Measurements from ENCODE around the gene APOBEC3B. TPM values are rescaled to one million over a fixed set of nuclear protein-coding genes. Genes with fewer than 3 reads are reported as not detected.
"Not testable (repeated sequence)": the region's sequence is repeated elsewhere in the genome, so short reads cannot be mapped to it uniquely, and the experiment has no call there.

The APOBEC3B gene
- polyA plus RNA-seq, 1 donor = 3.8 TPM

DNA sequence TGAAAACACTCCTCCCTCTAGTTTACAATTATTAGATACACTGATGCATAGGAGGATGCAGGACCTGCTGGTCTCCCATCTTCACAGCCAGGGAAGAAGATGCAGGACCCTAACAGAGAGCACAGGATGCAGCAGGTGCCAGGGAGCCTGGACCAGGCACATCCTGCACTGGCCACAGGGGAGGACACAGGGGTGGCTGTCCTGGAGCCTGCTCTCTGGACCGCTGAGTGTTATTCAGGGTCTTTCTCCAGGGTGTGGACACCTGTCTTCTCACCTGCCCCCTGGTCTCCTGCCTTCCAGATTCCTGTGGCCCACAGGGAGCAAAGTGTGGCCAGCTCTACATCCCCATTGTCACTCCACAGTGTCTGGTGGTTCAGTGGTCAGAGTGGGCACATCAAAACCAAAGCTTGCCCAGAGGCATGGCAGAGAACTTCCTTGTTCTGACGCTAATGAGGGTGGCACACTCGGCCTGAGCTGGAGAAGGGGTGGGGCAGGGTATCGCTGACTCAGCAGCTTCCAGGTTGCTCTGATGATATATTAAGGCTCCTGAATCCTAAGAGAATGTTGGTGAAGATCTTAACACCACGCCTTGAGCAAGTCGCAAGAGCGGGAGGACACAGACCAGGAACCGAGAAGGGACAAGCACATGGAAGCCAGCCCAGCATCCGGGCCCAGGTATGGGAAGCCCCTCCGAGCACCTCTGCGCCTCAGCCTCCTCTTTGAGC lies 24.9 kb upstream of the APOBEC3B start, which contains the start of gene APOBEC3A:
TSS of gene APOBEC3A (plus strand) at position 564 of the 725 bp plus-strand sequence. CDS start at position 647, 83 bp downstream.
- no peak within 1 kb of the TSS for H3K4me3 ChIP-seq (ENCODE audit: low read length)
- 40% methylated on average over 1 of the region's 11 CpGs for WGBS (ENCODE audit: insufficient coverage, low lambda C conversion rate)

GRCh38 chr22:38957808-38958650 lies 24.1 kb upstream of the APOBEC3B start:
- Histone ChIP-seq H3K9me3 (ENCODE audit: control insufficient read depth, low read depth, low read length) (no peaks in the 10 kb centered on the region), H3K4me3 (ENCODE audit: low read length) (no peak overlapping the region), H3K27me3 (ENCODE audit: control insufficient read depth, insufficient read depth, low read length) (no peaks in the 10 kb centered on the region), H3K4me1 (ENCODE audit: control insufficient read depth, insufficient read depth, low read length) (peaks cover 26% of the 10 kb centered on the region), H3K27ac (ENCODE audit: low read length) (no peak overlapping the region), H3K36me3 (ENCODE audit: control insufficient read depth, insufficient read depth, low read length) (no peaks in the 10 kb centered on the region)
- DNase-seq = no peak
- WGBS (ENCODE audit: insufficient coverage, low lambda C conversion rate) = 86% methylated on average over 1 of the region's 6 CpGs

More for the DNA sequence above, 24.9 kb upstream of the APOBEC3B start, which contains the start of gene APOBEC3A:
- Histone ChIP-seq H3K9me3 (ENCODE audit: control insufficient read depth, low read depth, low read length) (no peaks in the 10 kb centered on the region), H3K4me1 (ENCODE audit: control insufficient read depth, insufficient read depth, low read length) (peaks cover 26% of the 10 kb centered on the region), H3K36me3 (ENCODE audit: control insufficient read depth, insufficient read depth, low read length) (no peaks in the 10 kb centered on the region), H3K27ac (ENCODE audit: low read length) (no peak within 1 kb of the TSS), H3K27me3 (ENCODE audit: control insufficient read depth, insufficient read depth, low read length) (no peaks in the 10 kb centered on the region)
- peak in 1 of 2 donors; percentile 23 for DNase-seq

DNA sequence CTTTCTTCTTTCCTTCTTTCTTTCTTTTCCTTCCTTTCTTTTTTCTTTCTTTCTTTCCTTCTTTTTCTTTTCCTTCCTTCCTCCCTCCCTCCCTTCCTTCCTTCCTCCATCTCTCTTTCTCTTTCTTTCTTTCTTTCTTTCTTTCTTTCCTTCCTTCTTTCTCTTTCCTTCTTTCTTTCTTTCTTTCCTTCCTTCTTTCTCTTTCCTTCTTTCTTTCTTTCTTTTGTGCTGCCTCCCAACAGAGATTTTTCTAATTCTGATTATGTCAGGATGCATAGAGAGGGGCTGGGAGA lies 23.6 kb upstream of the APOBEC3B start:
- H3K4me3 ChIP-seq (ENCODE audit: low read length); H3K27ac ChIP-seq (ENCODE audit: low read length); DNase-seq; H3K9me3 ChIP-seq (ENCODE audit: control insufficient read depth, low read depth, low read length); H3K36me3 ChIP-seq (ENCODE audit: control insufficient read depth, insufficient read depth, low read length); H3K27me3 ChIP-seq (ENCODE audit: control insufficient read depth, insufficient read depth, low read length): not testable (repeated sequence)
- H3K4me1 ChIP-seq (ENCODE audit: control insufficient read depth, insufficient read depth, low read length) = peaks cover 26% of the 10 kb centered on the region

GRCh38 chr22:38959590-38959989 lies 22.6 kb upstream of the APOBEC3B start:
- DNase-seq = no peak
- H3K4me1 ChIP-seq (ENCODE audit: control insufficient read depth, insufficient read depth, low read length) = peaks cover 23% of the 10 kb centered on the region
- H3K4me3 ChIP-seq (ENCODE audit: low read length) = no peak overlapping the region
- no CpG with 5 or more reads among the region's 8 CpGs for WGBS (ENCODE audit: insufficient coverage, low lambda C conversion rate)
- no peak overlapping the region for H3K27ac ChIP-seq (ENCODE audit: low read length)
- no peaks in the 10 kb centered on the region for H3K9me3 ChIP-seq (ENCODE audit: control insufficient read depth, low read depth, low read length)
- H3K27me3 ChIP-seq (ENCODE audit: control insufficient read depth, insufficient read depth, low read length) = no peaks in the 10 kb centered on the region
- H3K36me3 ChIP-seq (ENCODE audit: control insufficient read depth, insufficient read depth, low read length) = no peaks in the 10 kb centered on the region

GRCh38 chr22:38960673-38961072 lies 21.5 kb upstream of the APOBEC3B start:
- H3K9me3 ChIP-seq (ENCODE audit: control insufficient read depth, low read depth, low read length); H3K27me3 ChIP-seq (ENCODE audit: control insufficient read depth, insufficient read depth, low read length); H3K4me3 ChIP-seq (ENCODE audit: low read length); H3K27ac ChIP-seq (ENCODE audit: low read length); H3K36me3 ChIP-seq (ENCODE audit: control insufficient read depth, insufficient read depth, low read length); DNase-seq: not testable (repeated sequence)
- no CpG with 5 or more reads among the region's 4 CpGs for WGBS (ENCODE audit: insufficient coverage, low lambda C conversion rate)
- H3K4me1 ChIP-seq (ENCODE audit: control insufficient read depth, insufficient read depth, low read length) = peaks cover 20% of the 10 kb centered on the region

- not testable (repeated sequence) for H3K9me3 ChIP-seq (ENCODE audit: control insufficient read depth, low read depth, low read length)
- no CpG with 5 or more reads among the region's 11 CpGs for WGBS (ENCODE audit: insufficient coverage, low lambda C conversion rate)
These were observed 18.8 kb upstream of the APOBEC3B start for GRCh38 chr22:38963291-38963738.

GRCh38 chr22:38963872-38964271 lies 18.3 kb upstream of the APOBEC3B start:
- H3K27ac ChIP-seq (ENCODE audit: low read length) = peak overlapping the region; percentile 75
- H3K4me1 ChIP-seq (ENCODE audit: control insufficient read depth, insufficient read depth, low read length) = peaks cover 26% of the 10 kb centered on the region
- H3K36me3 ChIP-seq (ENCODE audit: control insufficient read depth, insufficient read depth, low read length) = no peaks in the 10 kb centered on the region
- no peaks in the 10 kb centered on the region for H3K9me3 ChIP-seq (ENCODE audit: control insufficient read depth, low read depth, low read length)
- no CpG with 5 or more reads among the region's 9 CpGs for WGBS (ENCODE audit: insufficient coverage, low lambda C conversion rate)
- H3K27me3 ChIP-seq (ENCODE audit: control insufficient read depth, insufficient read depth, low read length) = no peaks in the 10 kb centered on the region
- peak; percentile 83 to 94 for DNase-seq
- no peak overlapping the region for H3K4me3 ChIP-seq (ENCODE audit: low read length)

More at GRCh38 chr22:38963291-38963738, 18.8 kb upstream of the APOBEC3B start:
- not testable (repeated sequence) for H3K27me3 ChIP-seq (ENCODE audit: control insufficient read depth, insufficient read depth, low read length); H3K36me3 ChIP-seq (ENCODE audit: control insufficient read depth, insufficient read depth, low read length); H3K4me3 ChIP-seq (ENCODE audit: low read length)
- DNase-seq = peak in 1 of 2 donors; percentile 35
- Histone ChIP-seq H3K4me1 (ENCODE audit: control insufficient read depth, insufficient read depth, low read length) (peaks cover 26% of the 10 kb centered on the region), H3K27ac (ENCODE audit: low read length) (peak overlapping the region; percentile 73)

- DNase-seq = no peak
- Histone ChIP-seq H3K36me3 (ENCODE audit: control insufficient read depth, insufficient read depth, low read length) (no peaks in the 10 kb centered on the region), H3K27ac (ENCODE audit: low read length) (peak overlapping the region; percentile 75), H3K9me3 (ENCODE audit: control insufficient read depth, low read depth, low read length) (no peaks in the 10 kb centered on the region), H3K4me1 (ENCODE audit: control insufficient read depth, insufficient read depth, low read length) (peaks cover 26% of the 10 kb centered on the region), H3K27me3 (ENCODE audit: control insufficient read depth, insufficient read depth, low read length) (no peaks in the 10 kb centered on the region), H3K4me3 (ENCODE audit: low read length) (no peak overlapping the region)
- no CpG with 5 or more reads among the region's 7 CpGs for WGBS (ENCODE audit: insufficient coverage, low lambda C conversion rate)
These were observed 17.8 kb upstream of the APOBEC3B start for GRCh38 chr22:38964306-38964705.

- no peak for DNase-seq
- H3K27ac ChIP-seq (ENCODE audit: low read length) = no peak overlapping the region
- peaks cover 26% of the 10 kb centered on the region for H3K4me1 ChIP-seq (ENCODE audit: control insufficient read depth, insufficient read depth, low read length)
- no peak overlapping the region for H3K4me3 ChIP-seq (ENCODE audit: low read length)
- H3K36me3 ChIP-seq (ENCODE audit: control insufficient read depth, insufficient read depth, low read length) = no peaks in the 10 kb centered on the region
- no peaks in the 10 kb centered on the region for H3K9me3 ChIP-seq (ENCODE audit: control insufficient read depth, low read depth, low read length)
- no CpG with 5 or more reads among the region's 4 CpGs for WGBS (ENCODE audit: insufficient coverage, low lambda C conversion rate)
- H3K27me3 ChIP-seq (ENCODE audit: control insufficient read depth, insufficient read depth, low read length) = no peaks in the 10 kb centered on the region
These were observed 17.2 kb upstream of the APOBEC3B start for GRCh38 chr22:38964989-38965388.

- Histone ChIP-seq H3K4me3 (ENCODE audit: low read length) (no peak overlapping the region), H3K36me3 (ENCODE audit: control insufficient read depth, insufficient read depth, low read length) (no peaks in the 10 kb centered on the region), H3K27me3 (ENCODE audit: control insufficient read depth, insufficient read depth, low read length) (no peaks in the 10 kb centered on the region), H3K9me3 (ENCODE audit: control insufficient read depth, low read depth, low read length) (no peaks in the 10 kb centered on the region), H3K27ac (ENCODE audit: low read length) (no peak overlapping the region), H3K4me1 (ENCODE audit: control insufficient read depth, insufficient read depth, low read length) (peaks cover 26% of the 10 kb centered on the region)
- no peak for DNase-seq
- no CpG with 5 or more reads among the region's 14 CpGs for WGBS (ENCODE audit: insufficient coverage, low lambda C conversion rate)
These were observed 16.4 kb upstream of the APOBEC3B start for GRCh38 chr22:38965614-38966379.
